GM12878 (cell line): ENCODE data around the gene CLEC14A. TPM values are rescaled to one million over a fixed set of nuclear protein-coding genes. Genes with fewer than 3 reads are reported as not detected.

Experiments
- ATAC-seq: fragments of 200-7000 bp; cut with Tn5 transposase; 3 replicates; pipeline ENCODE4 v1.9.1; 2020; ENCODE audit warnings: mild to moderate bottlenecking, moderate library complexity
- BruUV-seq: library from RNA; stranded (reverse); fragments of 400-500 nt; replicated peaks from 2 replicates; lab custom pipeline; 2021; lab: Mats Ljungman, UMichigan
- CTCF ChIA-PET: fragments of 300-600 bp; sonication (Branson Sonifier 250); formaldehyde crosslinking; extraction: SDS; loops from one replicate; lab custom pipeline; 2021; ENCODE audit warnings: inconsistent platforms; lab: Yijun Ruan, JAX
- POLR2A ChIA-PET: fragments of 350-600 bp; formaldehyde crosslinking; extraction: SDS; loops from one replicate; lab custom pipeline; 2021; ENCODE audit warnings: inconsistent platforms; lab: Charles Lee
- RAD21 ChIA-PET: fragments of 300-600 bp; sonication (Branson Sonifier 250); formaldehyde crosslinking; loops from one replicate; lab custom pipeline; 2023; ENCODE audit warnings: antibody characterized with exemption; ENCODE audit not compliant: unreplicated experiment; lab: Charles Lee
- SMC1A ChIA-PET: fragments of 300-600 bp; sonication (Branson Sonifier 250); formaldehyde crosslinking; loops from one replicate; lab custom pipeline; 2023; ENCODE audit not compliant: unreplicated experiment, uncharacterized antibody; lab: Charles Lee
- DNase-seq: peaks from one replicate; pipeline ENCODE4 v3.0.0-alpha.2; 2011; ENCODE audit warnings: low read depth, low spot score
- FAIRE-seq: peaks from 3 replicates; lab custom pipeline; 2011; peaks lifted over from hg19 to GRCh38; lab: Jason Lieb, UNC
- H2AFZ ChIP-seq: 2 replicates; pipeline ENCODE4 v1.6.0; 2011; ENCODE audit warnings: low read depth, low read length, control low read depth; ENCODE audit not compliant: control insufficient read depth
- H3K27ac ChIP-seq: 2 replicates; pipeline ENCODE4 v1.5.1; 2011; ENCODE audit warnings: control low read depth; ENCODE audit not compliant: control insufficient read depth, insufficient read depth
- H3K27me3 ChIP-seq, 2 experiments: replicated peaks in 1 of 2; 2 replicates each; pipeline versions ENCODE4 v1.6.0 to v1.6.1; 2011; ENCODE audit warnings: low read length in 1 of 2; ENCODE audit not compliant: control insufficient read depth in 2 of 2, insufficient read depth in 2 of 2
- H3K36me3 ChIP-seq, 2 experiments: 2 replicates each; pipeline ENCODE4 v1.5.1; 2011; ENCODE audit warnings: low read length in 1 of 2; ENCODE audit not compliant: control insufficient read depth in 2 of 2, insufficient read depth in 2 of 2
- H3K4me1 ChIP-seq: 2 replicates; pipeline ENCODE4 v1.6.1; 2011; ENCODE audit warnings: mild to moderate bottlenecking, low read length, moderate library complexity, mixed read lengths; ENCODE audit not compliant: control insufficient read depth, insufficient read depth
- H3K4me2 ChIP-seq: 2 replicates; pipeline ENCODE4 v1.6.0; 2011; ENCODE audit warnings: control low read depth; ENCODE audit not compliant: control insufficient read depth, insufficient read depth
- H3K4me3 ChIP-seq: fragments of 200-600 bp; sonication (generic); 2 replicates; pipeline ENCODE4 v1.5.1; 2016
- H3K79me2 ChIP-seq: 2 replicates; pipeline ENCODE4 v1.6.0; 2011; ENCODE audit warnings: low read length; ENCODE audit not compliant: control insufficient read depth, insufficient read depth
- H3K9ac ChIP-seq: 2 replicates; pipeline ENCODE4 v1.8.0; 2011; ENCODE audit warnings: low read length, control low read depth, mixed read lengths; ENCODE audit not compliant: control insufficient read depth, insufficient read depth
- H3K9me3 ChIP-seq: replicated peaks from 3 replicates; pipeline ENCODE4 v1.5.1; 2011; ENCODE audit warnings: mild to moderate bottlenecking, low read length; ENCODE audit not compliant: control insufficient read depth, insufficient read depth
- H4K20me1 ChIP-seq: 2 replicates; pipeline ENCODE4 v1.6.0; 2011; ENCODE audit not compliant: control insufficient read depth, insufficient read depth
- BHLHE40 ChIP-seq, 2 experiments: fragments of 450-650 bp in 1 of 2; IDR thresholded peaks; 2 replicates each; pipeline ENCODE4 v1.6.1; 2011 to 2017; ENCODE audit warnings: low read depth in 2 of 2, borderline replicate concordance in 1 of 2, improper control_type of control experiment in 1 of 2, low read length in 1 of 2, mild to moderate bottlenecking in 1 of 2
- E2F4 ChIP-seq: IDR thresholded peaks from 2 replicates; pipeline ENCODE4 v1.6.1; 2012; ENCODE audit warnings: low read depth, low read length, improper control_type of control experiment
- ELK1 ChIP-seq: IDR thresholded peaks from 2 replicates; pipeline ENCODE4 v1.6.1; 2012; ENCODE audit warnings: low read depth, low read length, improper control_type of control experiment
- EP300 ChIP-seq, 2 experiments: fragments of 150-350 bp in 1 of 2; IDR thresholded peaks; 2 replicates each; pipeline ENCODE4 v1.6.1; 2011 to 2012; ENCODE audit warnings: low read depth in 2 of 2, low read length in 2 of 2, borderline replicate concordance in 1 of 2, improper control_type of control experiment in 1 of 2, inconsistent platforms in 1 of 2; ENCODE audit not compliant: control insufficient read depth in 1 of 2
- ESRRA ChIP-seq: IDR thresholded peaks from 2 replicates; pipeline ENCODE4 v1.6.1; 2012; ENCODE audit warnings: mild to moderate bottlenecking, low read length, improper control_type of control experiment
- ETV6 ChIP-seq, 2 experiments: fragments of 450-650 bp in 1 of 2; IDR thresholded peaks in 1 of 2; conservative IDR thresholded peaks in 1 of 2; 2 replicates each; pipeline ENCODE4 v1.6.1; 2014; ENCODE audit warnings: antibody characterized with exemption in 1 of 2, borderline replicate concordance in 1 of 2, low read depth in 1 of 2, mild to moderate bottlenecking in 1 of 2, moderate library complexity in 1 of 2
- JUNB ChIP-seq: IDR thresholded peaks from 2 replicates; pipeline ENCODE4 v1.6.1; 2016; ENCODE audit warnings: antibody characterized with exemption, mild to moderate bottlenecking
- JUND ChIP-seq: IDR thresholded peaks from 2 replicates; pipeline ENCODE4 v1.6.1; 2012; ENCODE audit warnings: low read depth, mild to moderate bottlenecking, low read length, improper control_type of control experiment, moderate library complexity
- MXI1 ChIP-seq: fragments of 150-350 bp; IDR thresholded peaks from 2 replicates; pipeline ENCODE4 v1.6.1; 2011; ENCODE audit warnings: low read depth, mild to moderate bottlenecking, inconsistent platforms, low read length, improper control_type of control experiment
- NFYB ChIP-seq: IDR thresholded peaks from 2 replicates; pipeline ENCODE4 v1.6.1; 2011; ENCODE audit warnings: low read depth, mild to moderate bottlenecking, low read length, improper control_type of control experiment, moderate library complexity; ENCODE audit not compliant: insufficient read depth
- POLR2A ChIP-seq: IDR thresholded peaks from 2 replicates; pipeline ENCODE4 v1.6.1; 2011; ENCODE audit warnings: low read depth, mild to moderate bottlenecking, low read length
- RBBP5 ChIP-seq: fragments of 200-600 bp; sonication (generic); conservative IDR thresholded peaks from 2 replicates; pipeline ENCODE4 v1.6.1; 2016
- SMAD1 ChIP-seq: fragments of 450-650 bp; IDR thresholded peaks from 2 replicates; pipeline ENCODE4 v1.6.1; 2018; ENCODE audit warnings: mild to moderate bottlenecking, low read depth; ENCODE audit not compliant: partially characterized antibody
- SMAD5 ChIP-seq: IDR thresholded peaks from 2 replicates; pipeline ENCODE4 v1.6.1; 2016; ENCODE audit warnings: antibody characterized with exemption, low read depth
- SMARCA5 ChIP-seq: fragments of 450-650 bp; IDR thresholded peaks from 2 replicates; pipeline ENCODE4 v1.6.1; 2017; ENCODE audit warnings: mild to moderate bottlenecking
- SUZ12 ChIP-seq: fragments of 200-600 bp; sonication (generic); IDR thresholded peaks from one replicate; pipeline ENCODE4 v1.6.1; 2018; ENCODE audit warnings: antibody characterized with exemption, mild to moderate bottlenecking; ENCODE audit not compliant: unreplicated experiment
- ZNF687 ChIP-seq: fragments of 450-650 bp; IDR thresholded peaks from 2 replicates; pipeline ENCODE4 v1.6.1; 2017; ENCODE audit warnings: mild to moderate bottlenecking, moderate library complexity
- ZSCAN29 ChIP-seq: fragments of 450-650 bp; IDR thresholded peaks from 2 replicates; pipeline ENCODE4 v1.6.1; 2017; ENCODE audit warnings: mild to moderate bottlenecking, moderate library complexity
- WGBS: methylation state at CpG from one replicate; pipeline ENCODE4 v1.1.6; 2016; ENCODE audit warnings: low lambda C conversion rate; ENCODE audit not compliant: insufficient replicate concordance, insufficient coverage; ENCODE audit errors: missing lambda C conversion rate; 5-methylcytosine and 5-hydroxymethylcytosine counted together
- in situ Hi-C: fragments of 300-500 bp; cut with MboI; formaldehyde crosslinking; loops from 9 replicates; pipeline ENCODE4 v1.14.3; 2018; ENCODE audit warnings: mixed read lengths
- intact Hi-C: fragments of 100-400 bp; cut with micrococcal nuclease; formaldehyde crosslinking; loops from one replicate; pipeline ENCODE4 v1.14.2; 2022; ENCODE audit not compliant: unreplicated experiment
- polyA plus RNA-seq, 11 experiments: library from polyadenylated mRNA; depleted of rRNA in 4 of 11; unstranded in 6 of 11; stranded (reverse) in 5 of 11; fragments of >200 nt; fragmentation: Nextera tagmentation in 4 of 11; fragmentation: Illumina TruSeq in 1 of 11; extraction: Ambion mirVana in 4 of 11; extraction: Trizol in 1 of 11; gene quantifications; 1 replicate in 1 of 11; 2 replicates in 10 of 11; pipeline versions ENCODE4 v1.2.1 to v1.2.3, GENCODE V29; 2011 to 2016; ENCODE audit warnings: inconsistent platforms in 2 of 11, missing spikeins in 2 of 11, low read depth in 1 of 11
- total RNA-seq, 4 experiments: library from RNA; depleted of rRNA in 3 of 4; stranded (reverse); fragments of >200 nt in 3 of 4; fragmentation: Illumina TruSeq in 1 of 4; extraction: Trizol in 1 of 4; gene quantifications; 2 replicates each; pipeline versions ENCODE4 v1.2.1 to v1.2.3, GENCODE V29; 2013 to 2021

Gene CLEC14A
- total and polyA plus RNA-seq, 10 of the 15 experiments (the other 5 are each of a cell fraction or from before 2014, with no cell fraction given) = not detected

GRCh38 chr14:38209572-38210557 is 46.0 kb downstream of the CLEC14A start:
- WGBS = 52% methylated on average over 61 of the region's 69 CpGs
- DNase-seq (no peak), FAIRE-seq (no peak), ATAC-seq (no peak)
- intact Hi-C loops (no loop called here), in situ Hi-C loops (no loop called here)
- POLR2A ChIA-PET = no interaction called here
- Histone ChIP-seq H3K27ac (no peak overlapping the region), H3K36me3 (no peaks in the 10 kb centered on the region), H3K9ac (no peak overlapping the region), H2AFZ (no peak overlapping the region), H3K79me2 (no peaks in the 10 kb centered on the region), H3K4me3 (no peak overlapping the region), H4K20me1 (no peaks in the 10 kb centered on the region), H3K4me2 (no peak overlapping the region), H3K4me1 (no peaks in the 10 kb centered on the region), H3K9me3 (no peaks in the 10 kb centered on the region; the same call in 2 of the 3 replicates), H3K27me3 (no peaks in the 10 kb centered on the region)
- RAD21 ChIA-PET = no interaction called here
- BruUV-seq = no TSS peak
- SMC1A ChIA-PET = no interaction called here
- CTCF ChIA-PET = no interaction called here
- no peak for TF ChIP-seq SUZ12
- no peak for TF ChIP-seq MXI1
- TF ChIP-seq POLR2A = no peak
- no peak for TF ChIP-seq ETV6 (conservative IDR thresholded peaks at IDR 0.05 in 1 of 2, IDR thresholded peaks at IDR 0.05 in 1 of 2; ENCODE audit: borderline replicate concordance in 1 of 2, low read depth in 1 of 2)
- no peak for TF ChIP-seq ELK1
- TF ChIP-seq JUNB = no peak
- TF ChIP-seq RBBP5 = no peak
- no peak for TF ChIP-seq EP300 (IDR thresholded peaks at IDR 0.05; ENCODE audit: borderline replicate concordance in 1 of 2, control insufficient read depth in 1 of 2, low read depth in 2 of 2, low read length in 2 of 2)
- no peak for TF ChIP-seq SMARCA5
- TF ChIP-seq SMAD5 = no peak
- TF ChIP-seq E2F4 = no peak
- TF ChIP-seq ESRRA = no peak
- no peak for TF ChIP-seq ZSCAN29
- no peak for TF ChIP-seq JUND
- no peak for TF ChIP-seq NFYB
- no peak for TF ChIP-seq BHLHE40 (IDR thresholded peaks at IDR 0.05; ENCODE audit: borderline replicate concordance in 1 of 2, low read depth in 2 of 2, low read length in 1 of 2)
- TF ChIP-seq ZNF687 = no peak
- no peak for TF ChIP-seq SMAD1
